Fibroblast of pulmonary artery (primary cell): ENCODE results near the gene WASF2.
"Not testable (repeated sequence)": the region's sequence is repeated elsewhere in the genome, so short reads cannot be mapped to it uniquely, and the experiment has no call there.

ENCODE experiments used
- DNase-seq: peaks from one replicate; pipeline ENCODE4 v3.0.0-alpha.2; 2010; ENCODE audit warnings: low read depth
- H3K4me3 ChIP-seq: replicated peaks from 2 replicates; pipeline ENCODE4 v1.5.1; 2011; ENCODE audit warnings: low read depth, mild to moderate bottlenecking, control low read depth, low read length, moderate library complexity
- CTCF ChIP-seq: IDR thresholded peaks from 2 replicates; pipeline ENCODE4 v1.5.1; 2011; ENCODE audit warnings: mild to moderate bottlenecking, control low read depth, low read length, inconsistent platforms; ENCODE audit errors: missing control alignments

The WASF2 gene

GRCh38 chr1:27433706-27434105, 56.3 kb downstream of the WASF2 start:
- H3K4me3 ChIP-seq = no peak overlapping the region
- no peak for DNase-seq
- no peak for TF ChIP-seq CTCF

- not testable (repeated sequence) for H3K4me3 ChIP-seq, DNase-seq
These were observed 57.2 kb downstream of the WASF2 start for GRCh38 chr1:27432725-27433124.

DNA sequence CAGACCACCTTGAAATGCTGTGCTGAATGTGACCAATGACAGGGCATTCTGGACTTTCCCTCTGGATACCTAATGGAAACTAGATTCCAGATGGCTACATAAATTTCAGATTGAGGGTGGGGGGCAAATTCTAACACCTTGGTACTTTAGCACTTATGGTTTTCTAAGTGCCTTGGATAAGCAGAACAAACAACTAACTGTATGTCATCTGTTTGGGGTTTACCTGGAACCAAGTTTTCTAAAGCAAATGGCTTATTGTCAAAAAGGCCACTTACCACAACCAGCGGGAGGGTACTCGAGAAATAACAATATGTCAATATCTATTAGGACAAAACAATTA, 58.4 kb downstream of the WASF2 start:
- no peak for TF ChIP-seq CTCF
- H3K4me3 ChIP-seq = no peak overlapping the region
- no peak for DNase-seq

DNA sequence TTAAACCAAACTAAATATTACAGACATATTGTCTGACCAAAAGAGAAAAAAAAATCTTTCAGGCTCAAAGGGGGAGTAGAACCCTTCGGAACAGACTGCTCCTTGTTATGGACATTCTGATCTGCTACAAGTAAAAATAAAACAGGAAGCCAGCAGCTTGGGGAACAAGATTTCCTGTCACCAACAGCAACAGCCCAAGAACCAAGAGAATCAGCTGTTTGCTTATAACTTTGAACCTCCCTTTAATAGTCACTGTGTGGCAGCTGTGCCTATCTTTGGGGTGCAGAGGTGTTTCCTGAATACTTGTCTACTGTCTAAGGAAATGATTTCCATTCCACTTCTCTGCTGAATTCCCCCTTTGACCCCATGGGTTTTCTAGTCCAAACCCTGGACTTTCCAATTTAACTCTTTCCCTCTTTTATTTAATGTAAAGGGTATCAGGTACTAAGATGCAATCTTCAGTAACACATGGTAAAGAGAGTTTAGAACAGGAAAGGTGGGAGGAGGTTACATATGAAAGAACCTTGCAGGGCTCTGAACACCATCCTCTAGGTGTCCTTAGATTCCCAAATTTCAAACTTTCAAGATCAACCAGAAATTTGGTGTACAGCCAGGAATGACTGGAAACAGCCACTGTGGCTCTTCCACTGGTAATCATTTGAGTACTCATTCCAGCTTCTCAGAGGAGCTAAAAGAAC, 58.9 kb downstream of the WASF2 start:
- peak; percentile 38 for DNase-seq

GRCh38 chr1:27429029-27429425, 60.9 kb downstream of the WASF2 start:
- no peak for DNase-seq
- no peak overlapping the region for H3K4me3 ChIP-seq
- TF ChIP-seq CTCF = no peak

More for the DNA sequence above, 58.9 kb downstream of the WASF2 start:
- no peak overlapping the region for H3K4me3 ChIP-seq
- no peak for TF ChIP-seq CTCF

DNA sequence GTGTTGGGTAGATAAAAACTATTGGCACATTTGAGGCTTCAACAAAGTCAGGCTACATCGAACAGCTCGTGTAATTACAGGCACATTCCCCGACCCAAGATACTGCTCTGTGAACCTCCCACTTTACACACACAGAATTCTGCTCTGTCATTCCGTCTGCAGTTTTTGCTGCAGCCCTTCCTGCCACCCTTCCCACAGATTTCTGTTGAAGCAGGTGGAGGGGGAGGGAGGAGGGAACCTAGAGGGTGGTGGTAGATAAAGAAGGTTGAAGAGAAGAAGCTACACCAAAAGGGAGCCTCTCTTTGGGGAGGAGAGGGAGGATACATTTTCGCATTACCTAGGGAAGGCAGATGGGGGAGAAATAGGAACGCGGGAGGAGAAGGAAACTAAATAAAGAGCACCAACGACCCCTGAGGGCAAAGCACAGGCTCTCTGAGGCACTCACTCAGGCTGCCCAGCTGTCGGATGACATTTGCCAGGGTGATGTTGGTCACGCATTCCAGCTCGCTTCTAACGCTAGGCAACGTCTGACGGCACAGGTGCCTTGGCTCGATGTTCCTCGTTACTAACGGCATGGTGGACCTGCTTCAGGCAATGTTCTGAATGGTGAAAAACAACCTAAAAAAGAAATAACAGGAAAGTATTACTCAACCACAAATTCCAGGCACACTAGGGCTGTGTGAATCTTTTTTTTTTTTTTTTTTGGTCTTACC, 61.5 kb downstream of the WASF2 start:
- no peak for TF ChIP-seq CTCF
- H3K4me3 ChIP-seq = no peak overlapping the region

GRCh38 chr1:27427816-27428315, 62.1 kb downstream of the WASF2 start:
- DNase-seq = no peak
- H3K4me3 ChIP-seq = no peak overlapping the region
- no peak for TF ChIP-seq CTCF

More for the DNA sequence above, 61.5 kb downstream of the WASF2 start:
- peak; percentile 42 for DNase-seq
